SH-SY5Y (cell line): ENCODE data around the gene MYLK.

Source experiments
- GATA2 ChIP-seq: IDR thresholded peaks from 2 replicates; pipeline ENCODE4 v1.6.1; 2011; ENCODE audit warnings: mild to moderate bottlenecking, low read depth, low read length
- GATA3 ChIP-seq: IDR thresholded peaks from 2 replicates; pipeline ENCODE4 v1.6.1; 2011; ENCODE audit warnings: low read depth, mild to moderate bottlenecking, low read length, moderate library complexity

MYLK gene

GRCh38 chr3:123627673-123628670 is 256.2 kb downstream of the MYLK start:
- TF ChIP-seq GATA2, result no peak
- no peak for TF ChIP-seq GATA3

GRCh38 chr3:123626881-123627280 is 257.3 kb downstream of the MYLK start:
- no peak for TF ChIP-seq GATA2
- TF ChIP-seq GATA3, result no peak

GRCh38 chr3:123624302-123624701 is 259.8 kb downstream of the MYLK start:
- no peak for TF ChIP-seq GATA2
- TF ChIP-seq GATA3, result no peak

- TF ChIP-seq GATA3, result no peak
These were observed 260.7 kb downstream of the MYLK start for GRCh38 chr3:123623346-123623880.

DNA sequence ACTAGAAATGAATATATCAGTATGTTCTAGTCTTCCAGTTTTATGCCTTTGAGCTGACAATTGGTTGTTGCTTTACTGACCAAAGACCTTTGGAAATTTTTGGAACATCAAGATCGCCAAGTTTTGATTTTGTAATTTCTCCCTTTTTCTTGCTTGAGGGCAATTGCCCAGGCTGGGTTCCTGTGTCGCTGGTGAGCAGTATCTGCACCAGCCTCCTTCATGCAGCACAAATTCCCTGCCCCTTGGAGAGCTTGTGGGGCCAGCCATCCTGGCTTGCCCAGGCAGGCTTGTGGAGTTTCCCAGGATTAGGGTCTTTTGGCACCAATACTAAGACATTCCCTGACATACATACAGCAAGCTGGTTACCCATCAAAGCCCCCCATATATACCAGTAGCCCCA is 261.4 kb downstream of the MYLK start:
- TF ChIP-seq GATA2 (no peak), GATA3 (no peak)

GRCh38 chr3:123621850-123622189 is 262.3 kb downstream of the MYLK start:
- TF ChIP-seq GATA2 (no peak), GATA3 (no peak)

- TF ChIP-seq GATA3 (no peak), GATA2 (no peak)
These were observed 262.8 kb downstream of the MYLK start for GRCh38 chr3:123621186-123621849.

DNA sequence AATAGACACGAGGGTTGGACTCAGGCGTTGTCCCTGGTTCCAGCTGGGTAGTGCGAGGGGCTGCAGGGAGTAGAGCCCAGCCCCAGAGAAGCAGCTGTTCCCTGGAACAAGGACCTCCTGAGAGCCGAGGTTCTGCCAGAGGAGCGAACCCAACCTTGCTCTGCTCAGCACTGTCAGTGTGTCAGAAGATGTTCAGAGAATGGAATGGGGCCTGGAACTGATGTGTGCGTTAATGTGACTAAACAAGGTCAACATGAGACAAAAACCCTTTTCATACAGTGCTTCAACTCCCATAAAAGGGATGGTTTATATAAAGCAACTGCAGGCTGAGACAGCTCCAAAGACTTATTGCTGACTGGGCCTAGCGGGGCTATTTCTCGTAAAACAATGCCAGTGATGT is 263.8 kb downstream of the MYLK start:
- TF ChIP-seq GATA3 (no peak), GATA2 (no peak)

DNA sequence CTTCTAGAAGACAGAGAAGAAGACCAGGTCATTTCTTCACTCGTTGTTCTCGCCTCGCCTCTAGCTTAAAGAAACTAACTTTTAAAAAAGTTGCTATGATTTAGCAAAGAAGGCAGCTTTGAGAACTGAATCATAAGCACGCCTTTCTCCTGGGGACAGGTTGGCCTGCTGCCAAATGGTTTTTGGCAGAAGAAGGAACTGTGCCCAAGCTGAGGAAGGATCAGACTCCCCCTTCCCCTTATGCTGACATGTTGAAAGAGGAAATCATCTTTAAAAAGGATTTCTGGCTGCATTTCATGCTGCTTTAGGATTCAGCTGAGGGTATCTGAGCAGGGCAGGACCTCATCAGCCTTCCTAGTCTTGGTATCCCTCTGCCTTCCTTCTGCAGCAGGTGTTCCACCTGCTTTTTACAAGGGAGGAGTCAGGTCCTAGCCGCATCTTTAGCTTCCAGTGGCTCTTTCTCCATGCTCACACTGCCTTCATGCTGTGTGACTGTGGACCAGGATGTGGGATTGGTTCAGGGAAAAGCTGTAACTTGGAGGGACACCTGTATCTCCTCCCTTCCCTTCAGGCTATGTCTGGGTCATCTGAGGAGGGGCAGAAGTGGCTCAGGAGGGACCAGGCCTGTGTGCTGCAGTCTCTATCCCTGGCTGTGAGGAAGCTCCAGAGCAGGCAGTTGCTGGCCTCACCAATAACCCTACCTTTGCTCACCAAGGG is 265.2 kb downstream of the MYLK start:
- no peak for TF ChIP-seq GATA2
- TF ChIP-seq GATA3, result no peak

- TF ChIP-seq GATA2 (no peak), GATA3 (no peak)
These were observed 265.9 kb downstream of the MYLK start for GRCh38 chr3:123618076-123618708.

DNA sequence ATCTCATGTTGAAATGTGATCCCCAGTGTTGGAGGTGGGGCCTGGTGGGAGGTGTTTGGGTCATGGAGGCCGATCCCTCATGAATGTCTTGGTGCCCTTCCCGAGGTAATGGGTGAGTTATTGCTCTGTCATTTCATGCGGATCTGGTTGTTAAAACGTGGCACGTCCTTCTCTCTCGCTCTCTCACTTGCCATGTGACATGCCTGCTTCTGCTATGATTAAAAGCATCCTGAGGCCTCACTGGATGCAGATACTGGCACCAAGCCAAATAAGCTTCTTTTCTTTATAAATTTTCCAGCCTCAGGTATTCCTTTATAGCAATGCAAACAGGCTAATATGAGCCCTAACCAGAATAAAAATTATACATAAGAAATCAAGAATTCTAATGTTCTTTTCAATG is 267.5 kb downstream of the MYLK start:
- TF ChIP-seq GATA3 (no peak), GATA2 (no peak)

GRCh38 chr3:123613543-123613942 is 270.6 kb downstream of the MYLK start:
- TF ChIP-seq GATA2, result no peak
- TF ChIP-seq GATA3, result no peak

- TF ChIP-seq GATA2 (no peak), GATA3 (no peak)
These were observed 273.1 kb downstream of the MYLK start for GRCh38 chr3:123611082-123611481.

GRCh38 chr3:123610331-123610730 is 273.8 kb downstream of the MYLK start:
- TF ChIP-seq GATA2 (no peak), GATA3 (no peak)
